ENCODE data around the gene CDH4. TPM values are rescaled to one million over a fixed set of nuclear protein-coding genes. Genes with fewer than 3 reads are reported as not detected.
A peak's percentile ranks its signal among the peaks of the same experiment; 100 is the strongest.

The CDH4 gene
- total RNA-seq, 2 donors from 2014 or later, result not detected

GRCh38 chr20:61864481-61864880 lies 612.4 kb downstream of the CDH4 start:
- peaks cover 0 to 7% of the 10 kb centered on the region in 2 donors for H3K4me1 Mint-ChIP-seq (ENCODE audit: low read depth in 2 of 2)
- peaks cover 8% of the 10 kb centered on the region for H3K36me3 Mint-ChIP-seq
- H3K9me3 Mint-ChIP-seq, result peaks cover 8% of the 10 kb centered on the region
- no peak for DNase-seq (ENCODE audit: low spot score)
- no peak overlapping the region for H3K4me3 Mint-ChIP-seq
- no peak overlapping the region for H3K27ac Mint-ChIP-seq
- no peak for ATAC-seq
- peaks cover 0 to 3% of the 10 kb centered on the region in 2 donors for H3K27me3 Mint-ChIP-seq

- H3K27me3 Mint-ChIP-seq, result peaks cover 0 to 3% of the 10 kb centered on the region in 2 donors
These were observed 613.3 kb downstream of the CDH4 start for GRCh38 chr20:61865353-61865752.

GRCh38 chr20:61866165-61866564 lies 614.1 kb downstream of the CDH4 start:
- peaks cover 8% of the 10 kb centered on the region for H3K9me3 Mint-ChIP-seq
- ATAC-seq, result no peak
- peaks cover 8% of the 10 kb centered on the region for H3K36me3 Mint-ChIP-seq
- H3K4me1 Mint-ChIP-seq (ENCODE audit: low read depth in 2 of 2), result peaks cover 0 to 7% of the 10 kb centered on the region in 2 donors
- H3K27me3 Mint-ChIP-seq, result peaks cover 0 to 3% of the 10 kb centered on the region in 2 donors
- no peak overlapping the region for H3K4me3 Mint-ChIP-seq
- no peak for DNase-seq (ENCODE audit: low spot score)
- no peak overlapping the region for H3K27ac Mint-ChIP-seq

More at GRCh38 chr20:61865353-61865752, 613.3 kb downstream of the CDH4 start:
- DNase-seq (ENCODE audit: low spot score) (no peak), ATAC-seq (no peak)
- Mint-ChIP-seq H3K36me3 (peaks cover 8% of the 10 kb centered on the region), H3K27ac (no peak overlapping the region), H3K4me1 (ENCODE audit: low read depth in 2 of 2) (peaks cover 0 to 7% of the 10 kb centered on the region in 2 donors), H3K9me3 (peaks cover 8% of the 10 kb centered on the region), H3K4me3 (no peak overlapping the region)

GRCh38 chr20:61868006-61868405 lies 615.9 kb downstream of the CDH4 start:
- Mint-ChIP-seq H3K4me3 (no peak overlapping the region), H3K27me3 (peaks cover 0 to 3% of the 10 kb centered on the region in 2 donors), H3K4me1 (ENCODE audit: low read depth in 2 of 2) (peaks cover 0 to 4% of the 10 kb centered on the region in 2 donors), H3K27ac (no peak overlapping the region), H3K9me3 (peaks cover 8% of the 10 kb centered on the region), H3K36me3 (peaks cover 8% of the 10 kb centered on the region)
- ATAC-seq (no peak), DNase-seq (ENCODE audit: low spot score) (no peak)

- DNase-seq (ENCODE audit: low spot score), result no peak
- Mint-ChIP-seq H3K4me3 (no peak overlapping the region), H3K27me3 (peaks cover 0 to 3% of the 10 kb centered on the region in 2 donors), H3K27ac (no peak overlapping the region), H3K36me3 (peaks cover 8% of the 10 kb centered on the region), H3K9me3 (peaks cover 8% of the 10 kb centered on the region), H3K4me1 (ENCODE audit: low read depth in 2 of 2) (peaks cover 0 to 4% of the 10 kb centered on the region in 2 donors)
- no peak for ATAC-seq
These were observed 616.5 kb downstream of the CDH4 start for GRCh38 chr20:61868466-61869090.

- Mint-ChIP-seq H3K4me1 (ENCODE audit: low read depth in 2 of 2) (peaks cover 0 to 4% of the 10 kb centered on the region in 2 donors), H3K27ac (no peak overlapping the region), H3K4me3 (no peak overlapping the region), H3K27me3 (peaks cover 0 to 3% of the 10 kb centered on the region in 2 donors), H3K36me3 (peaks cover 8% of the 10 kb centered on the region), H3K9me3 (peaks cover 8% of the 10 kb centered on the region)
- no peak for ATAC-seq
- no peak for DNase-seq (ENCODE audit: low spot score)
These were observed 617.9 kb downstream of the CDH4 start for GRCh38 chr20:61869750-61870507.

- Mint-ChIP-seq H3K27me3 (peaks cover 0 to 3% of the 10 kb centered on the region in 2 donors), H3K36me3 (no peaks in the 10 kb centered on the region), H3K4me1 (ENCODE audit: low read depth in 2 of 2) (no peaks in the 10 kb centered on the region), H3K27ac (no peak overlapping the region), H3K4me3 (no peak overlapping the region), H3K9me3 (no peaks in the 10 kb centered on the region)
- ATAC-seq, result no peak
- no peak for DNase-seq (ENCODE audit: low spot score)
These were observed 619.1 kb downstream of the CDH4 start for GRCh38 chr20:61871160-61871559.

- no peaks in the 10 kb centered on the region for H3K9me3 Mint-ChIP-seq
- H3K27ac Mint-ChIP-seq, result no peak overlapping the region
- DNase-seq (ENCODE audit: low spot score), result no peak
- no peak for ATAC-seq
- H3K36me3 Mint-ChIP-seq, result no peaks in the 10 kb centered on the region
- H3K27me3 Mint-ChIP-seq, result no peaks in the 10 kb centered on the region
- no peak overlapping the region for H3K4me3 Mint-ChIP-seq
- H3K4me1 Mint-ChIP-seq (ENCODE audit: low read depth in 2 of 2), result no peaks in the 10 kb centered on the region
These were observed 619.9 kb downstream of the CDH4 start for GRCh38 chr20:61871913-61872312.

GRCh38 chr20:61872371-61872900 lies 620.4 kb downstream of the CDH4 start:
- ATAC-seq (no peak), DNase-seq (ENCODE audit: low spot score) (no peak)
- no peak overlapping the region for H3K4me3 Mint-ChIP-seq
- H3K4me1 Mint-ChIP-seq (ENCODE audit: low read depth in 2 of 2), result no peaks in the 10 kb centered on the region
- no peaks in the 10 kb centered on the region for H3K36me3 Mint-ChIP-seq
- no peak overlapping the region for H3K27ac Mint-ChIP-seq
- H3K9me3 Mint-ChIP-seq, result no peaks in the 10 kb centered on the region
- H3K27me3 Mint-ChIP-seq, result no peaks in the 10 kb centered on the region

GRCh38 chr20:61873651-61874420 lies 621.8 kb downstream of the CDH4 start:
- H3K9me3 Mint-ChIP-seq, result no peaks in the 10 kb centered on the region
- no peak overlapping the region for H3K4me3 Mint-ChIP-seq
- H3K36me3 Mint-ChIP-seq, result no peaks in the 10 kb centered on the region
- no peak for DNase-seq (ENCODE audit: low spot score)
- no peak for ATAC-seq
- H3K27ac Mint-ChIP-seq, result no peak overlapping the region
- no peaks in the 10 kb centered on the region for H3K4me1 Mint-ChIP-seq (ENCODE audit: low read depth in 2 of 2)
- no peaks in the 10 kb centered on the region for H3K27me3 Mint-ChIP-seq

GRCh38 chr20:61874421-61875068 lies 622.5 kb downstream of the CDH4 start:
- no peak overlapping the region for H3K27ac Mint-ChIP-seq
- DNase-seq (ENCODE audit: low spot score) (no peak), ATAC-seq (no peak)
- no peaks in the 10 kb centered on the region for H3K27me3 Mint-ChIP-seq
- H3K9me3 Mint-ChIP-seq, result no peaks in the 10 kb centered on the region
- H3K36me3 Mint-ChIP-seq, result no peaks in the 10 kb centered on the region
- no peak overlapping the region for H3K4me3 Mint-ChIP-seq
- H3K4me1 Mint-ChIP-seq (ENCODE audit: low read depth in 2 of 2), result no peaks in the 10 kb centered on the region

GRCh38 chr20:61875221-61875885 lies 623.3 kb downstream of the CDH4 start:
- DNase-seq (ENCODE audit: low spot score), result no peak
- H3K27ac Mint-ChIP-seq, result no peak overlapping the region
- H3K9me3 Mint-ChIP-seq, result no peaks in the 10 kb centered on the region
- ATAC-seq, result peak in 1 of 2 donors; percentile 11
- H3K36me3 Mint-ChIP-seq, result no peaks in the 10 kb centered on the region
- no peaks in the 10 kb centered on the region for H3K4me1 Mint-ChIP-seq (ENCODE audit: low read depth in 2 of 2)
- H3K27me3 Mint-ChIP-seq, result no peaks in the 10 kb centered on the region
- H3K4me3 Mint-ChIP-seq, result no peak overlapping the region

- Mint-ChIP-seq H3K4me3 (no peak overlapping the region), H3K4me1 (ENCODE audit: low read depth in 2 of 2) (no peaks in the 10 kb centered on the region), H3K9me3 (no peaks in the 10 kb centered on the region), H3K36me3 (no peaks in the 10 kb centered on the region), H3K27ac (no peak overlapping the region), H3K27me3 (no peaks in the 10 kb centered on the region)
- DNase-seq (ENCODE audit: low spot score) (no peak), ATAC-seq (peak in 1 of 2 donors; percentile 38)
These were observed 623.9 kb downstream of the CDH4 start for GRCh38 chr20:61875996-61876395.

Data from natural killer cell treated with Interleukin-12 subunit alpha and Interleukin-12 subunit beta and Interleukin-15 and Interleukin-18, amount 100 ng/mL, for 72 hours (primary cell).